SK-N-MC (cell line): ENCODE data around the gene RAB11FIP5.
"Not testable (repeated sequence)": the region's sequence is repeated elsewhere in the genome, so short reads cannot be mapped to it uniquely, and the experiment has no call there.

Source experiments
- DNase-seq: peaks from one replicate; pipeline ENCODE4 v3.0.0-alpha.2; 2011; ENCODE audit warnings: low read depth, low spot score
- H3K27ac ChIP-seq: fragments of 200-600 bp; sonication (generic); 2 replicates; pipeline ENCODE4 v1.5.1; 2016; ENCODE audit warnings: mixed run types
- H3K36me3 ChIP-seq: fragments of 200-600 bp; sonication (generic); 2 replicates; pipeline ENCODE4 v1.6.1; 2017; ENCODE audit warnings: antibody characterized with exemption, low read length, mixed read lengths; ENCODE audit not compliant: insufficient read depth
- H3K4me3 ChIP-seq: fragments of 200-600 bp; sonication (generic); 2 replicates; pipeline ENCODE4 v1.5.1; 2016
- H3K9ac ChIP-seq: fragments of 200-600 bp; sonication (generic); 2 replicates; pipeline ENCODE4 v1.8.0; 2017; ENCODE audit warnings: mixed run types, mixed read lengths; ENCODE audit not compliant: insufficient read length
- H3K9me3 ChIP-seq: fragments of 200-600 bp; sonication (generic); 2 replicates; pipeline ENCODE4 v1.6.1; 2017; ENCODE audit warnings: low read depth, mild to moderate bottlenecking, antibody characterized with exemption, low read length, moderate library complexity, mixed read lengths
- EZH2 ChIP-seq: fragments of 200-600 bp; sonication (generic); IDR thresholded peaks from one replicate; pipeline ENCODE4 v1.6.1; 2017; ENCODE audit warnings: antibody characterized with exemption
- FOXP2 ChIP-seq: optimal IDR thresholded peaks from 2 replicates; pipeline ENCODE3; 2011; ENCODE audit warnings: mild to moderate bottlenecking, moderate library complexity; ENCODE audit not compliant: insufficient read depth; ENCODE audit errors: extremely low read length, control extremely low read depth
- POLR2AphosphoS5 ChIP-seq: IDR thresholded peaks from 2 replicates; pipeline ENCODE4 v1.6.1; 2012; ENCODE audit warnings: mild to moderate bottlenecking, low read depth, low read length, borderline replicate concordance

Gene RAB11FIP5

GRCh38 chr2:73069855-73070642 is 42.7 kb downstream of the RAB11FIP5 start:
- H3K27ac ChIP-seq, result peak overlapping the region; percentile 40; the same call in 1 of the 2 replicates
- H3K36me3 ChIP-seq, result no peaks in the 10 kb centered on the region
- H3K9me3 ChIP-seq, result no peaks in the 10 kb centered on the region
- no peak for DNase-seq
- TF ChIP-seq EZH2 (no peak), POLR2AphosphoS5 (no peak), FOXP2 (no peak)
- H3K9ac ChIP-seq, result peak overlapping the region; percentile 95
- H3K4me3 ChIP-seq, result peak overlapping the region; percentile 92

- no peak for DNase-seq
- Histone ChIP-seq H3K9me3 (no peaks in the 10 kb centered on the region), H3K36me3 (no peaks in the 10 kb centered on the region), H3K4me3 (peak overlapping the region; percentile 92), H3K27ac (0 out of 2 replicates have a peak overlapping the region, but pooled peaks have one; percentile 40), H3K9ac (peak overlapping the region; percentile 95)
- TF ChIP-seq FOXP2 (no peak), POLR2AphosphoS5 (no peak), EZH2 (no peak)
Measured at GRCh38 chr2:73069041-73069854, 43.5 kb downstream of the RAB11FIP5 start.

- Histone ChIP-seq H3K36me3 (no peaks in the 10 kb centered on the region), H3K9ac (no peak overlapping the region), H3K4me3 (no peak overlapping the region), H3K9me3 (no peaks in the 10 kb centered on the region), H3K27ac (no peak overlapping the region)
- DNase-seq, result no peak
- TF ChIP-seq FOXP2 (no peak), POLR2AphosphoS5 (no peak), EZH2 (no peak)
Measured at GRCh38 chr2:73068147-73068546, 44.6 kb downstream of the RAB11FIP5 start.

GRCh38 chr2:73067043-73067442 is 45.7 kb downstream of the RAB11FIP5 start:
- TF ChIP-seq FOXP2, result no peak
- no peak for TF ChIP-seq EZH2
- no peak for TF ChIP-seq POLR2AphosphoS5
- Histone ChIP-seq H3K9me3 (no peaks in the 10 kb centered on the region), H3K36me3 (no peaks in the 10 kb centered on the region), H3K27ac (no peak overlapping the region), H3K4me3 (no peak overlapping the region), H3K9ac (no peak overlapping the region)
- DNase-seq, result no peak

GRCh38 chr2:73065070-73065469 is 47.7 kb downstream of the RAB11FIP5 start:
- not testable (repeated sequence) for H3K9me3 ChIP-seq, H3K4me3 ChIP-seq, DNase-seq, H3K9ac ChIP-seq, H3K27ac ChIP-seq, H3K36me3 ChIP-seq

- no peak for DNase-seq
- no peaks in the 10 kb centered on the region for H3K9me3 ChIP-seq
- no peaks in the 10 kb centered on the region for H3K36me3 ChIP-seq
- peak overlapping the region; percentile 9 for H3K9ac ChIP-seq
- 0 out of 2 replicates have a peak overlapping the region, but pooled peaks have one; percentile 13 for H3K4me3 ChIP-seq
- H3K27ac ChIP-seq, result peak overlapping the region; percentile 50; the same call in 1 of the 2 replicates
- TF ChIP-seq POLR2AphosphoS5 (no peak), FOXP2 (no peak), EZH2 (no peak)
Measured at GRCh38 chr2:73063909-73064875, 48.6 kb downstream of the RAB11FIP5 start.

- H3K9ac ChIP-seq, result no peak overlapping the region
- TF ChIP-seq EZH2 (no peak), FOXP2 (no peak), POLR2AphosphoS5 (no peak)
- no peaks in the 10 kb centered on the region for H3K9me3 ChIP-seq
- peaks cover under 1% of the 10 kb centered on the region; the same call in 1 of the 2 replicates for H3K36me3 ChIP-seq
- peak overlapping the region; percentile 50; the same call in 1 of the 2 replicates for H3K27ac ChIP-seq
- no peak overlapping the region for H3K4me3 ChIP-seq
- no peak for DNase-seq
Measured at GRCh38 chr2:73063472-73063871, 49.3 kb downstream of the RAB11FIP5 start.

GRCh38 chr2:73059106-73059505 is 53.6 kb downstream of the RAB11FIP5 start:
- H3K4me3 ChIP-seq, result no peak overlapping the region
- H3K36me3 ChIP-seq, result peaks cover 23% of the 10 kb centered on the region
- TF ChIP-seq POLR2AphosphoS5, result no peak
- no peak overlapping the region for H3K27ac ChIP-seq
- H3K9ac ChIP-seq, result no peak overlapping the region
- no peak for DNase-seq
- no peaks in the 10 kb centered on the region for H3K9me3 ChIP-seq
